SU-DHL-6 (cell line): ENCODE results near the gene PPP6R3.

Source experiments
- H2AFZ ChIP-seq: fragments of 200-600 bp; sonication (generic); 2 replicates; pipeline ENCODE4 v1.6.1; 2014; ENCODE audit warnings: low read depth, mild to moderate bottlenecking, moderate library complexity, mixed read lengths, antibody characterized with exemption, low read length; ENCODE audit not compliant: severe bottlenecking
- H3F3A ChIP-seq: fragments of 200-600 bp; shearing (Covaris generic); 2 replicates; pipeline ENCODE4 v1.6.0; 2016; ENCODE audit warnings: antibody characterized with exemption, mild to moderate bottlenecking; ENCODE audit not compliant: insufficient read depth
- H3K27ac ChIP-seq: fragments of 200-600 bp; sonication (generic); 2 replicates; pipeline ENCODE4 v1.5.1; 2016; ENCODE audit warnings: low read depth, mild to moderate bottlenecking, low read length, moderate library complexity, mixed read lengths
- H3K27me3 ChIP-seq: fragments of 200-600 bp; sonication (generic), shearing (Covaris generic); 2 replicates; pipeline ENCODE4 v1.6.0; 2014; ENCODE audit warnings: mild to moderate bottlenecking, low read length
- H3K36me3 ChIP-seq: fragments of 200-600 bp; sonication (generic); 2 replicates; pipeline ENCODE4 v1.6.1; 2014; ENCODE audit warnings: mild to moderate bottlenecking, low read length, mixed read lengths
- H3K4me2 ChIP-seq: fragments of 300-600, 200-600 bp; shearing (Covaris generic), sonication (generic); 2 replicates; pipeline ENCODE4 v1.6.0; 2014; ENCODE audit warnings: low read length, low read depth, mild to moderate bottlenecking; ENCODE audit not compliant: poor library complexity, severe bottlenecking
- H3K4me3 ChIP-seq: fragments of 200-600 bp; sonication (generic); 2 replicates; pipeline ENCODE4 v1.5.1; 2014; ENCODE audit warnings: antibody characterized with exemption, low read length, mild to moderate bottlenecking, mixed read lengths; ENCODE audit not compliant: insufficient read depth, poor library complexity, severe bottlenecking
- H3K79me2 ChIP-seq: fragments of 200-600 bp; sonication (generic); 2 replicates; pipeline ENCODE4 v1.6.1; 2014; ENCODE audit warnings: mild to moderate bottlenecking, low read length, moderate library complexity; ENCODE audit not compliant: insufficient read depth
- H3K9ac ChIP-seq: fragments of 200-600 bp; sonication (generic); 2 replicates; pipeline ENCODE4 v1.7.0; 2014; ENCODE audit warnings: mild to moderate bottlenecking, low read length
- H3K9me2 ChIP-seq: fragments of 200-600 bp; sonication (generic); replicated peaks from 2 replicates; pipeline ENCODE4 v1.6.1; 2014; ENCODE audit warnings: low read length; ENCODE audit not compliant: insufficient read depth
- H3K9me3 ChIP-seq: fragments of 200-600 bp; sonication (generic); 2 replicates; pipeline ENCODE4 v1.6.1; 2014; ENCODE audit warnings: low read length, mixed read lengths; ENCODE audit not compliant: insufficient read depth
- H4K20me1 ChIP-seq: fragments of 200-600 bp; sonication (generic); 2 replicates; pipeline ENCODE4 v1.6.1; 2014; ENCODE audit warnings: low read depth, mild to moderate bottlenecking, antibody characterized with exemption, low read length, moderate library complexity, mixed read lengths
- CTCF ChIP-seq: fragments of 200-600 bp; sonication (generic); IDR thresholded peaks from one replicate; pipeline ENCODE4 v1.5.1; 2017; ENCODE audit warnings: antibody characterized with exemption, mild to moderate bottlenecking, low read length, moderate library complexity; ENCODE audit not compliant: insufficient read depth, poor library complexity, severe bottlenecking
- EZH2phosphoT487 ChIP-seq: fragments of 200-600 bp; sonication (generic), shearing (Covaris generic); conservative IDR thresholded peaks from 2 replicates; pipeline ENCODE4 v1.6.1; 2018; ENCODE audit warnings: mild to moderate bottlenecking, antibody characterized with exemption, low read length, moderate library complexity, mixed read lengths

The PPP6R3 gene

GRCh38 chr11:68655406-68655805, 194.9 kb downstream of the PPP6R3 start:
- no peaks in the 10 kb centered on the region for H4K20me1 ChIP-seq
- H3F3A ChIP-seq, result no peaks in the 10 kb centered on the region
- H3K4me2 ChIP-seq, result no peak overlapping the region
- no peaks in the 10 kb centered on the region for H3K9me2 ChIP-seq
- H3K36me3 ChIP-seq, result no peaks in the 10 kb centered on the region
- H3K9ac ChIP-seq, result no peak overlapping the region
- H3K79me2 ChIP-seq, result no peaks in the 10 kb centered on the region
- no peaks in the 10 kb centered on the region for H3K9me3 ChIP-seq
- H2AFZ ChIP-seq, result no peak overlapping the region
- TF ChIP-seq CTCF, result no peak
- TF ChIP-seq EZH2phosphoT487, result no peak
- no peaks in the 10 kb centered on the region for H3K27me3 ChIP-seq
- H3K4me3 ChIP-seq, result no peak overlapping the region
- H3K27ac ChIP-seq, result no peak overlapping the region

DNA sequence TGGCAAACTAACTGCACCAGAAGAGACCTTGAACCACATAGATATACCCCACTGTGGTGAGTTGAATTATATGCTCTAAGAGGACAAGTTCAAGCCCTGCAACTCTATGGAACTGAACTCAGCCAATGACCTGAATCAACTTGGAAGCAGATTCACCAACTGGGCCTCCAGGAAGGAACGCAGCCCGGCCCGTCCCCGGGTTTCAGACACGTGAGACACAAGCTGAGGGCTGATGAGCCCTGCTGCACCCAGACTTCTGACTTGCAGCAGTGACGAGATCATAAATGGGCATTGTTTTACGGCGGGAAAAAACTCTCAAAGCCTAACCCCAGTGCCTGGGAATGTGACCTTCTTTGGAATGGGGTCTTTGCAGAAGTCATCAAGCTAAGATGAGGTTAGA, 195.3 kb downstream of the PPP6R3 start:
- Histone ChIP-seq H2AFZ (no peak overlapping the region), H3F3A (no peaks in the 10 kb centered on the region), H3K9me3 (no peaks in the 10 kb centered on the region), H3K79me2 (no peaks in the 10 kb centered on the region), H4K20me1 (no peaks in the 10 kb centered on the region), H3K27me3 (no peaks in the 10 kb centered on the region), H3K9ac (no peak overlapping the region), H3K9me2 (no peaks in the 10 kb centered on the region), H3K27ac (no peak overlapping the region), H3K4me3 (no peak overlapping the region), H3K4me2 (no peak overlapping the region), H3K36me3 (no peaks in the 10 kb centered on the region)
- TF ChIP-seq CTCF (no peak), EZH2phosphoT487 (no peak)

DNA sequence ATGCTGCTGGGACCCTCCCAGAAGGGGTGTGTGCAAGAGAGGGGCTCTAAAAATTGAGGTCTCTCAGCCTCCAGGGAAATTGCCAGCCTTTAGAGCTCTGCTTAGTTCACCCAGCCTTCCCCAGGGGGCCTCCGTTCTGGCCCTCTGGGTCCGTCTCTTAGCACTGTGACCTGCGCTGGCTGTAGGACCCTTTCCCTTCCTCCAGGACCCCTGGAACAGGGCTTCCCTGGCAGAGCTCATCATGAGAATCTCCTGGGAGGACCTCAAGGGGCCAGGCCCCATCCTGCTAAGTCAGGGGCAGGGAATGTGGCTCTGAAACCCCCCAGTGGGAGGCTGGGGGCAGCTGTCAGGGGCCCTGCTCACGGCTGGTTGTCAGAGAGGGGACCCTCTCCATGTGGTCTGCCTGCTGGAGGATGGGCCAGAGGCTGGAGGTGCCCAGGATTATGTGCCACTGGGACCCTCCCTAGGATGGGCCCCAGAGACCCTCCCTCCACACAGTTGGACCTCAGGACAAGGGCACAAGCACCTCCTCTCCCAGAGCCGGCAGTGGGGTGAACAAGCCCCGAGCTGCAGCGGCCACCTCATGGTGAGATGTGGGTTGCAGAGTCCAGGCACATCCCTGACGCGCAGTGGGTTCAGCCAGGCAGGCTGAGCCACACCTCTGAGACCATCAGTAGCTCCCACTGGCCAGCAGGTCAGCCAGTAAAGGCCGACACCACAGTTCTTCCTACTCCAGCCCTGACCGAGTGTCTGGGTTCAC, 196.6 kb downstream of the PPP6R3 start:
- no peaks in the 10 kb centered on the region for H3K36me3 ChIP-seq
- H3K4me2 ChIP-seq, result no peak overlapping the region
- no peak overlapping the region for H3K4me3 ChIP-seq
- no peaks in the 10 kb centered on the region for H4K20me1 ChIP-seq
- no peak for TF ChIP-seq EZH2phosphoT487
- no peak overlapping the region for H3K27ac ChIP-seq
- H3K9ac ChIP-seq, result no peak overlapping the region
- no peaks in the 10 kb centered on the region for H3F3A ChIP-seq
- no peaks in the 10 kb centered on the region for H3K27me3 ChIP-seq
- no peaks in the 10 kb centered on the region for H3K9me3 ChIP-seq
- no peaks in the 10 kb centered on the region for H3K79me2 ChIP-seq
- no peak overlapping the region for H2AFZ ChIP-seq
- H3K9me2 ChIP-seq, result no peaks in the 10 kb centered on the region

GRCh38 chr11:68658097-68658496, 197.5 kb downstream of the PPP6R3 start:
- Histone ChIP-seq H2AFZ (no peak overlapping the region), H4K20me1 (no peaks in the 10 kb centered on the region), H3K9ac (no peak overlapping the region), H3K36me3 (no peaks in the 10 kb centered on the region), H3K27ac (no peak overlapping the region), H3K27me3 (no peaks in the 10 kb centered on the region), H3K9me3 (no peaks in the 10 kb centered on the region), H3K4me3 (no peak overlapping the region), H3K4me2 (no peak overlapping the region), H3K79me2 (no peaks in the 10 kb centered on the region), H3F3A (no peaks in the 10 kb centered on the region), H3K9me2 (no peaks in the 10 kb centered on the region)
- TF ChIP-seq CTCF (no peak), EZH2phosphoT487 (no peak)
